GM18526 (cell line): Measurements from ENCODE around the gene RHEX.

ENCODE experiments used
- POLR2A ChIP-seq: IDR thresholded peaks from 3 replicates; pipeline ENCODE4 v1.6.1; 2011; ENCODE audit not compliant: insufficient read length; ENCODE audit errors: extremely low read depth

The RHEX gene

GRCh38 chr1:206075786-206076755 lies 23.1 kb downstream of the RHEX start:
- TF ChIP-seq POLR2A = no peak

- no peak for TF ChIP-seq POLR2A
Measured at GRCh38 chr1:206079135-206079534, 26.2 kb downstream of the RHEX start.

- TF ChIP-seq POLR2A = no peak
Measured at GRCh38 chr1:206080026-206080820, 27.2 kb downstream of the RHEX start.

- TF ChIP-seq POLR2A = no peak
Measured at GRCh38 chr1:206081856-206082255, 28.9 kb downstream of the RHEX start.

GRCh38 chr1:206082831-206083695 lies 30.1 kb downstream of the RHEX start:
- no peak for TF ChIP-seq POLR2A

DNA sequence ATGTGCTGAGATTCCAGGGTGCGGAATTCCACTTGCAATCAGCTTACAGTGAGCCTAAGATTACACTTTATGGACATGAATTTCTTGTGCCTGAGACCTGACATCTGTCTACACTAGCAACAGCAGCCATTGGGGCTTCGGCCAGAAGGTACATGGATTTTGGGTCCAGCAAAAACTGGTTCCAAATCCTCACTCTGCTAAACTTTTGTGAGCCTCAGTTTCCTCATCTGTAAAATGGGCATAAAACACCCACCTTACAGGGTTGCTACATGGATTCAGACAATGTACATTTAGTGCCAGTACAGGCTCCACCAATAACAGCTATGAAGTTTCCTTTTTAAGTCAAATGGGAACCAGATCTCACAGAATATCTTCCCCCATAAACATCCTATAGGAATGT lies 30.8 kb downstream of the RHEX start:
- TF ChIP-seq POLR2A = no peak

- no peak for TF ChIP-seq POLR2A
Measured at GRCh38 chr1:206087091-206087490, 34.1 kb downstream of the RHEX start.

- TF ChIP-seq POLR2A = no peak
Measured at GRCh38 chr1:206089341-206089740, 36.4 kb downstream of the RHEX start.

GRCh38 chr1:206094024-206094423 lies 41.1 kb downstream of the RHEX start:
- TF ChIP-seq POLR2A = no peak

DNA sequence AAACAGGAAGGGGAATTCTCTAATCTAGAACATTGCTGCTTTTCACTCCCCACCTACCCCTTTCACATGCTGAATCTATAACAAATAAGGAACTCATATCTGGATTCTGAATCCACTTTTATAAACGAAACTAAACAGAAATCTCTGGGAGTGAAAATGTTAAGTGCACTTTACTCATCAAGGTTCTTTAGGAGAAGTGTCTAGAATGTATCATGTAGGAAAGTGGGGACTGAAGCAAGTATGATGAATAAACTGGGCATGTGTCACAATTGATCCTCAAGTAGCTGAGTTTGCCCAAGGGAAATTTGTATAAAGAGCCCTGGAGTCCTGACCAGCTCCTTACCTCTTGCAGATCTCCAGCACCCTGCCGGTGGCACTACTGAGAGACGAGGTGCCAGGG lies 44.4 kb downstream of the RHEX start:
- no peak for TF ChIP-seq POLR2A

GRCh38 chr1:206098242-206098919 lies 45.4 kb downstream of the RHEX start:
- no peak for TF ChIP-seq POLR2A

DNA sequence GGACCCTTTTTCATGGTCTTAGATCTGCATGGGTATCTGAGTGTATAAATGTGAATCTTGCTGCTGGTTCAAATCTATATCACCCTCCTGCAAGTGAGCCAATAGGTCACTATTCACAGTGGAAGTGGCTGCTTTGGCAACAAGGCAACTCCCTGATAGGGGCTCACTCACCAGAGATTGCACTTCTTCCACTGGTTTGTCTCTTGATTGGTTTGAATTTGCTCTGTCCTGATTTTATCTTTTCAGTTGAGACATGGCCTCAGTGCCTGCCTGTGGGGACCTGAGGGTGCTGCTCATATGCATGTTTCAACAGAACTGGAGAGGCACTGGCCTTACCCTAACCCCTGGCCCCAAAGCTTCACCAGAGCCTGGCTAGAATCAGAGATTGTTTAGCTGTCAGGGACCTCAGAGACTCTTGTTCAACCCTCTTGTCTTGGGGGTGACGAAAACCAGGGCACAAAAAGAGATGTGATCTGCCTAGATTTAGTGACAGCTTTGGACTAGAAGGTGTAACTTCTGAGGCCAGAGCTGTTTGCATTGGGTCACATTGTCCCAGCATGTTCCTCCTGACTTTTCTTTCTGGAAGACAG lies 47.3 kb downstream of the RHEX start:
- TF ChIP-seq POLR2A = no peak

DNA sequence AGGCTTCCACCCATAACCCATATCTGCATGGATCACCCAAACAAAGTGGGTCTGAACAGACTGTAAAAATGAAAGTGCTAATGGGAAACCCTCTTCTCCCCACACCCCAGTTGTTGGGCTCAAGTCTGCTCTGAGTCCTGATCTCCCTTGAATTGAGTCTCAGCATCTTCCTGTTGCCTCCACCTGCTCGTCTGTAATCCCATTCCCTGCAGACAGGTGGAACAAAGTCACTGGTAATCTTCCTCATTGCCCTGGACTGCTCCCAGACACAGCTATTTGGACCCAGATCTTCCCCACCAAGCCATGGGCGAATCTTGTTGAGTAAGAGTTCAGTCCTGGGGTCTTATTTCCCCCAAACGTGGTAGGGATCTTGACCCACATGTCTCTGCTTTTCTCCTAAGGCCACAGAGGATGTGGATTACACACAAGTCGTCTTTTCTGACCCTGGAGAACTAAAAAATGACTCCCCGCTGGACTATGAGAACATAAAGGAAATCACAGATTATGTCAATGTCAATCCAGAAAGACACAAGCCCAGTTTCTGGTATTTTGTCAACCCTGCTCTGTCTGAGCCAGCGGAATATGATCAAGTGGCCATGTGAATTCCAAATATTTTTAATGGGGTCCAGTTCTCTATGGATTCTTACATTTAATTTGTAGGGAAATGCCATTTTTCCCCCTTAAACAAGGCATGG lies 48.5 kb downstream of the RHEX start:
- no peak for TF ChIP-seq POLR2A

DNA sequence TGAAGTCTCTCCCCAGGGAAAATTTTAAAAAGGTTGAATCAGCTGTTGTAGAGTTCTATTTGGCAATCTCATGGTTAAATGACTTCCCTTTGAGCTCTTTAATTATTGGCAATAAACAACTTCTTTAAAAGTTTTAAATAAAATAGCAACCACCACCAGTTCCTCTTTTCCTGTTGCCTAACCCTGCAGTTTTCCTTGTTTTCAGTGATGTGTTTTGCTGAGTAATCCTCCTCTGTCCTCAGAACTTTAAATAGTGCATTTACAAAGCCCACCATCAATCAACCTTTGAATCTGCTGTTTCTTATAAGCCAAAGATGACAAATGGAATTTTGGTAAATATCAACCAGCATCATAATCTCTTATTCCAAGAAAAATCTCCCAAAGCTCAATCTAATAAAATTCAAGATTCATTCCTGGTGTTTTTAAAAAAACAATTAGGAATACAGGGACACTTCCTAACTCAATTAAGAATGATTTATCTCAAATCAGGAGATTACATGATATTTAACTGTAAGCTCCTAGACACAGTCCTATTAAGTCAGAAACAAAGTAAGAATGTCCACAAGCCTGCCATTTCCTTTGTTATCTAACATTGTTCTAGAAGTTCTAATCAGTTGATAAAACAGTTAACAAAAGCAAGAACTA lies 49.4 kb downstream of the RHEX start:
- no peak for TF ChIP-seq POLR2A

- TF ChIP-seq POLR2A = no peak
Measured at GRCh38 chr1:206103979-206104378, 51.0 kb downstream of the RHEX start.
